NT2/D1 (cell line): ENCODE data around the gene PHAF1.
"Not testable (repeated sequence)": the region's sequence is repeated elsewhere in the genome, so short reads cannot be mapped to it uniquely, and the experiment has no call there.

Experiments
- DNase-seq: peaks from one replicate; pipeline ENCODE4 v3.0.0-alpha.2; 2011; ENCODE audit warnings: low read depth, low spot score
- H3K27me3 ChIP-seq: 2 replicates; pipeline ENCODE4 v1.6.0; 2011; ENCODE audit warnings: mild to moderate bottlenecking; ENCODE audit not compliant: insufficient read length, insufficient read depth
- H3K36me3 ChIP-seq: 2 replicates; pipeline ENCODE4 v1.6.1; 2011; ENCODE audit warnings: mild to moderate bottlenecking, low read length, mixed read lengths; ENCODE audit not compliant: insufficient read depth, insufficient read length
- H3K4me1 ChIP-seq: 2 replicates; pipeline ENCODE4 v1.5.1; 2011; ENCODE audit not compliant: insufficient read depth, insufficient read length
- H3K4me3 ChIP-seq: 2 replicates; pipeline ENCODE4 v1.5.1; 2011; ENCODE audit warnings: low read depth; ENCODE audit not compliant: insufficient read length
- H3K9ac ChIP-seq: 2 replicates; pipeline ENCODE4 v1.6.0; 2011; ENCODE audit warnings: low read depth; ENCODE audit not compliant: insufficient read length
- H3K9me3 ChIP-seq: 2 replicates; pipeline ENCODE4 v1.5.1; 2011; ENCODE audit warnings: mild to moderate bottlenecking, low read length; ENCODE audit not compliant: insufficient read depth
- SUZ12 ChIP-seq: IDR thresholded peaks from 2 replicates; pipeline ENCODE4 v1.6.1; 2011; ENCODE audit not compliant: insufficient read length, insufficient read depth; ENCODE audit errors: extremely low read depth
- YY1 ChIP-seq: IDR thresholded peaks from 2 replicates; pipeline ENCODE4 v1.6.1; 2011; ENCODE audit not compliant: insufficient read length, insufficient read depth
- ZNF274 ChIP-seq: IDR thresholded peaks from 2 replicates; pipeline ENCODE4 v1.6.1; 2011; ENCODE audit warnings: mild to moderate bottlenecking, low read depth, low read length

PHAF1 gene

GRCh38 chr16:67114793-67115192 lies 5.1 kb downstream of the PHAF1 start:
- H3K27me3 ChIP-seq: no peaks in the 10 kb centered on the region
- H3K36me3 ChIP-seq: peaks cover 21% of the 10 kb centered on the region
- H3K4me3 ChIP-seq: no peak overlapping the region
- H3K4me1 ChIP-seq: peaks cover 3% of the 10 kb centered on the region
- H3K9ac ChIP-seq: no peak overlapping the region
- DNase-seq: no peak
- TF ChIP-seq SUZ12 (no peak), ZNF274 (no peak), YY1 (no peak)
- H3K9me3 ChIP-seq: no peaks in the 10 kb centered on the region

DNA sequence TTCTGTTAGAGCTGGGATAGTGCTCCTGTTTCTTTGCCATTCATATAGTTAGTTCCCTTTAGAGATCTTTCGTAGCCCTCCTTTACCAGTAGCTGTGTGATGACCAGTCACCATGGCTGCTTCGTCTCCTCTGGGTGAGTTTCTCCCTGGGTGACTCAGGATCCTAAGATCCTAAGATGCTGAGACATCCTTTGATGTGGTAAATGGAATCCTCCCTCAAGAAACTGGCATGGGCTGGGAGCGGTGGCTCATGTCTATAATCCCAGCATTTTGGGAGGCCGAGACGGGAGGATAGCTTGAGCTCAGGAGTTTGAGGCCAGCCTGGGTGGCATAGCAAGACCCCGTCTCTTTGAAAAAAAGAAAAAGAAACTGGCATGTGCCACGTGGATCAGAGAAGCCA lies 5.9 kb downstream of the PHAF1 start:
- peaks cover 3% of the 10 kb centered on the region for H3K4me1 ChIP-seq
- DNase-seq: no peak

GRCh38 chr16:67116388-67117311 lies 6.9 kb downstream of the PHAF1 start:
- TF ChIP-seq ZNF274 (no peak), SUZ12 (no peak), YY1 (no peak)
- Histone ChIP-seq H3K9ac (no peak overlapping the region), H3K4me3 (no peak overlapping the region)

More for the DNA sequence above, 5.9 kb downstream of the PHAF1 start:
- TF ChIP-seq SUZ12: no peak
- no peak for TF ChIP-seq YY1
- TF ChIP-seq ZNF274: no peak
- no peak overlapping the region for H3K9ac ChIP-seq
- no peaks in the 10 kb centered on the region for H3K27me3 ChIP-seq
- no peak overlapping the region for H3K4me3 ChIP-seq
- peaks cover 29% of the 10 kb centered on the region for H3K36me3 ChIP-seq
- H3K9me3 ChIP-seq: no peaks in the 10 kb centered on the region

GRCh38 chr16:67117716-67118115 lies 8.0 kb downstream of the PHAF1 start:
- Histone ChIP-seq H3K36me3 (peaks cover 36% of the 10 kb centered on the region), H3K9me3 (no peaks in the 10 kb centered on the region), H3K9ac (no peak overlapping the region), H3K27me3 (no peaks in the 10 kb centered on the region), H3K4me3 (no peak overlapping the region), H3K4me1 (no peaks in the 10 kb centered on the region)
- TF ChIP-seq YY1: no peak
- no peak for TF ChIP-seq SUZ12
- TF ChIP-seq ZNF274: no peak
- no peak for DNase-seq

More at GRCh38 chr16:67116388-67117311, 6.9 kb downstream of the PHAF1 start:
- no peak for DNase-seq
- H3K36me3 ChIP-seq: peaks cover 33% of the 10 kb centered on the region
- H3K9me3 ChIP-seq: no peaks in the 10 kb centered on the region
- no peaks in the 10 kb centered on the region for H3K4me1 ChIP-seq
- H3K27me3 ChIP-seq: no peaks in the 10 kb centered on the region

DNA sequence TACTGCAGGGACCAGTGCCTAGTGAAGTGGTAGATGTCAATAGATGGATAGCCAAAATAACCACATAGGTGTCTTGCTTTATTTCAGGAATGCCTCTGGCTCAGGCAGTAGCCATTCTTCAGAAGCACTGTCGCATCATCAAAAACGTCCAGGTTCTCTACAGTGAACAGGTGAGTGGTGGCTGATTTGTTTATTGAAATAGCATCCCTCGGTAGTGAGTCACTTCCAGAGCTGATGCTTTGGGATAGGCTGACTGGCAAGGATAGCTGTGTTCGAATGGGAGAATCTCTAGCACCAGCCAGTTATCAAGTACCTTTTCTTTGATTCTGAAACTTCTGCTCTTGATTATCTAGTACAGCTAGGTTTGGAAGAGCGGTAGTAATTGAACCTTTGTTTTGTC lies 10.3 kb downstream of the PHAF1 start:
- Histone ChIP-seq H3K27me3 (no peaks in the 10 kb centered on the region), H3K4me1 (no peaks in the 10 kb centered on the region), H3K9me3 (no peaks in the 10 kb centered on the region), H3K4me3 (no peak overlapping the region), H3K9ac (no peak overlapping the region), H3K36me3 (peaks cover 49% of the 10 kb centered on the region)
- TF ChIP-seq SUZ12 (no peak), YY1 (no peak), ZNF274 (no peak)
- no peak for DNase-seq

- not testable (repeated sequence) for H3K9me3 ChIP-seq, H3K4me3 ChIP-seq, H3K27me3 ChIP-seq, DNase-seq, H3K9ac ChIP-seq, H3K4me1 ChIP-seq
- peaks cover 70% of the 10 kb centered on the region for H3K36me3 ChIP-seq
These were observed 13.1 kb downstream of the PHAF1 start for GRCh38 chr16:67122799-67123198.

GRCh38 chr16:67128417-67128816 lies 18.7 kb downstream of the PHAF1 start:
- Histone ChIP-seq H3K27me3 (no peaks in the 10 kb centered on the region), H3K9me3 (no peaks in the 10 kb centered on the region), H3K36me3 (peaks cover 70% of the 10 kb centered on the region), H3K4me1 (no peaks in the 10 kb centered on the region), H3K9ac (no peak overlapping the region), H3K4me3 (no peak overlapping the region)
- DNase-seq: no peak
- TF ChIP-seq SUZ12: no peak
- TF ChIP-seq ZNF274: no peak
- no peak for TF ChIP-seq YY1

GRCh38 chr16:67128887-67129286 lies 19.1 kb downstream of the PHAF1 start:
- Histone ChIP-seq H3K9ac (no peak overlapping the region), H3K27me3 (no peaks in the 10 kb centered on the region), H3K4me3 (no peak overlapping the region), H3K36me3 (peaks cover 67% of the 10 kb centered on the region), H3K9me3 (no peaks in the 10 kb centered on the region), H3K4me1 (no peaks in the 10 kb centered on the region)
- DNase-seq: no peak
- TF ChIP-seq YY1 (no peak), ZNF274 (no peak), SUZ12 (no peak)
